GM18517 (cell line): Measurements from ENCODE around the gene PLA1A.
"Not testable (repeated sequence)": the region's sequence is repeated elsewhere in the genome, so short reads cannot be mapped to it uniquely, and the experiment has no call there.

Experiments used
- ATAC-seq: cut with Tn5 transposase; IDR thresholded peaks from one replicate; pipeline ENCODE4 v1.9.1; 2021; ENCODE audit warnings: mild to moderate bottlenecking, moderate library complexity; ENCODE audit not compliant: unreplicated experiment

PLA1A gene

DNA sequence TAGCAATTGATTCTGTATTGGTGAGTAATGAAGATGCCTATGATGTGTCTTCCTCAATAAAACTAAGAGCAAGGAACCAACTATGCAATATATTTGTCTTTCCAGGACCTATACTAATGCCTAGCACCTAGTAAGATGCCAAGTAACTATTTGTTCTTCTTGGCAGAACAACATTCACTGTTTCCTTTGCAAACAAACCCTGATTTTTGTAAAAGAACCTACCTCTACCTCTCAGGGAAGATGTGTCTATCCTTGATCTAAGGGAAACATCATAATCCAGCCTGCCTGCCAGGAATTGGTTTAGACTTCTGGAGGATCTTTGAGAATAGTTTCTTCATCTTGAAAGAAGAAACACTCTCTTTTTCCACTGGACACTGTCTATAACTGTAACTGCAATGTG lies 22.2 kb upstream of the PLA1A start:
- no peak for ATAC-seq

GRCh38 chr3:119579366-119580066 lies 18.2 kb upstream of the PLA1A start, which contains the start of gene ADPRH:
TSS of gene ADPRH (plus strand) at chr3:119579492. CDS start at chr3:119582170, 2,678 bp downstream.
- ATAC-seq: peak; percentile 50

- ATAC-seq: peak; percentile 65
Observed at GRCh38 chr3:119580067-119580760, 17.5 kb upstream of the PLA1A start.

- ATAC-seq: no peak
Observed at GRCh38 chr3:119582178-119582577, 15.5 kb upstream of the PLA1A start.

DNA sequence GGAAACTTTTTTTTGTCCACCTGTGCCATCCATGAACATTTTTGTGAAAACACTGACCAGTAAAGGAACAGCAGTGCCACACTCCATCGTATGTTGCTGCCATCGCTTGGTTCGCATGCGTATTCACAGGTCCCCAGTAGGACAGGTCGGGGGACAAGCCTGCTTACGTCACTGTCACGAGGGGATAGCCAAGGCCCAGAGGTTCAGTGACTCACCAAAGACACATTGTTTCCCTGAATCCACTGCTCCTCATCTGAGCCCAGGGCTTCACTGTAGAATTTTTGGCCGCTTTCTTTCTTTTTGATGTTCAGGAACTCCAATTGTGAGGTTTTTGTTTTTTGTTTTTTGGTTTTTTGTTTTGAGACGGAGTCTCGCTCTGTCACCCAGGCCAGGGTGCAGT lies 12.5 kb upstream of the PLA1A start:
- ATAC-seq: no peak

GRCh38 chr3:119585856-119586570 lies 11.7 kb upstream of the PLA1A start:
- no peak for ATAC-seq

- ATAC-seq: no peak
Observed at GRCh38 chr3:119586733-119587172, 10.9 kb upstream of the PLA1A start.

DNA sequence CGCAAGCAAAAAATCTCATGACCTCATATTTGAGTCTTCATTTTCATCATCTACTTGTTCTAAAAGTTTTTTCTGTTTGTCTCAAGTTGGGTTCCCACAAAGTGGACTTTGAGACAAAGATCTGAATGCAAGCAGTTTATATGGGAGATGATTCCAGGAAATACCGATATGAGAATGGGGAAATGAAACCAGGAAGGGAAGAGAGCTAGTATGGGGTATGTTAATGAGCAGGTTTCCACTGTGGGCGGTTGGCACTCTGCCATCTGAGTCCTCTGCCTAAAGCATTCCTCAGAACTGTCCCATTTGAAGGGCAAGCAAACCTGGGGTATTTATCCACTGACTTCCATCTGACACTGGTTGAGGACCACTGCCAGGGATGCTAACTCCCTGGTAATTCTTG lies 9.6 kb upstream of the PLA1A start:
- ATAC-seq: no peak

- no peak for ATAC-seq
Observed at GRCh38 chr3:119589102-119589773, 8.4 kb upstream of the PLA1A start.

DNA sequence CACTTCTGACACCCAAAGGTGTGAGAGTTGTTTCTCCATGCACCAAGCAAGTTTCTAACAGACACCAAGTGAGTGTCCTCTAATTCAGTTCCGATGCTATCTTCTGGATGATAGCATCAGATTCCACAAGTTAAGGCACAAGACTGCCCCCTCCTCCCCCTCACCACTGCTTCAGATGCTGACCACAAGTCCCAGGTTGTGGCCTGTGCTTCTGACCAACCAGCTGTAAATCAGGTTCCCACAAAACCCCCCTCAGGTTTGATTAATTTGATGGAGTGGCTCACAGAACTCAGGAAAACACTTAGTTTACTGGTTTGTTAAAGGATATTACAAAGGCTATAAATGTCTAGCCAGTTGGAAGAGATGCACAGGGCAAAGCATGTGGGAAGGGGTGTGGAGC lies 7.0 kb upstream of the PLA1A start:
- ATAC-seq: no peak

DNA sequence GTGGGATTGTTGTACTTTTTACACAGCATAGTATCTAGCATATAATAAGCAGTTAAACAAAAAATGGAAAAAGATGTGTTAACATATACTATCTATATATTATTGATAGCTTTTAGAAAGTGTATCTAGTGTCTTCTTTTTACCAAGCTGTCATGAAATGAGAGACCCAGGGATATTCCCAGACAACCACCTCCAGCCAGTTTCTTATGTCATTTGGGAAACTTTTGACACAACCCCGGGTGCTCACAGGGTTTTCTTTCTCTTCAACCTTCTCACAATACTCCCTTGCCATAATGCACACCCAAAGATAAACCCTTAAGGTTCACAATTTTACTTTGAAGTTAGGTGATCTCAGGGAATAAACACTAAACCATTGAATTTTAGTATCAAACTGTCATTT lies 4.8 kb upstream of the PLA1A start:
- ATAC-seq: no peak

- ATAC-seq: no peak
Observed at GRCh38 chr3:119594066-119594465, 3.6 kb upstream of the PLA1A start.

DNA sequence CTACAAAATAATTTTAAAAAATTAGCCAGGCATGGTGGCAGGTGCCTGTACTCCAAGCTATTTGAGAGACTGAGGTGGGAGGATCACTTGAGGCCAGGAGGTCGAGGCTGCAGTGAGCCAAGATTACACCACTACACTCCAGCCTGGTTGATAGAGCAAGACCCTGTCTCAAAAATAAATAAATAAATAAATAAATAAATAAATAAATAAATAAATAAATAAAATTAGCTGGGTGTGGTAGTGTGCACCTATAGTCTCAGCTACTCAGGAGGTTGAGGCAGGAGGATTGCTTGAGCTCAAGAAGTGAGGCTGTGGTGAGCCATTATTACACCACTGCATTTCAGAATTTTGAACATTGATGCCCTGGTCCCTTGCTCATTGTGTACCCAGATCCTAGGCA lies 2.8 kb upstream of the PLA1A start:
- ATAC-seq: not testable (repeated sequence)

DNA sequence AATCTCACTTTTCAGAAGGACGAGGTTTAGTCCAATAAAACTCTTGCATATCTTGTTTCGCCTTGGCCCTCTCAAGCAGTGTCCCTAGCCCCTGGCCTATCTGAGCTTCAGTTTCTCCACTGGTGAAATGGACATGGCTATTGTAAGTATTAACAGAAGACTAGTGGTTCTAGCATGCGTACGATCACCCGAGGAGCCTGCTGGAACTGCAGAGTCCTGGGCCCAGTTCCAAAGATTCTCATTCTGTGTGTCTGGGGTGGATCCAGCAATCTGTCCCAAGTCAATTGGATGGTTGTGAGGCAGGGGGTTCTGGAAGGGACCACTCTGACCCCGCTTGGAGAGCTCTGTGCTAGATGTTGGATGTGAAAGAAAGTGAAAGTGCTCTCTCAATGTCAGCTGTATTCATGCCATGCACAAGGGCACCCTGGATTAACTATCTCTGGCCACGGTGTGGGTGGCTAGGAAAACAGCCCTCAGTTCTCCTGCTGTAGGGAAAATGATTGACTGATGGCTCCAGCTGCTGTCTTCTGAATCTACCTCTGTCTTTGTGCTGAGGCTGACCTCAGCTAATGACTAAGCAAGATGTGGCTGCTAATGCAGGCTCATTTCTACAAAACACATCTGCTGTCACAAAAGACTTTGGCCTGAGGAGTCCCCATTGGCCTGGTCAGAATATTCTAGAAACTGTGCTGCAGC lies 1.9 kb upstream of the PLA1A start:
- ATAC-seq: no peak

GRCh38 chr3:119596398-119596797 lies 1.3 kb upstream of the PLA1A start:
- no peak for ATAC-seq

DNA sequence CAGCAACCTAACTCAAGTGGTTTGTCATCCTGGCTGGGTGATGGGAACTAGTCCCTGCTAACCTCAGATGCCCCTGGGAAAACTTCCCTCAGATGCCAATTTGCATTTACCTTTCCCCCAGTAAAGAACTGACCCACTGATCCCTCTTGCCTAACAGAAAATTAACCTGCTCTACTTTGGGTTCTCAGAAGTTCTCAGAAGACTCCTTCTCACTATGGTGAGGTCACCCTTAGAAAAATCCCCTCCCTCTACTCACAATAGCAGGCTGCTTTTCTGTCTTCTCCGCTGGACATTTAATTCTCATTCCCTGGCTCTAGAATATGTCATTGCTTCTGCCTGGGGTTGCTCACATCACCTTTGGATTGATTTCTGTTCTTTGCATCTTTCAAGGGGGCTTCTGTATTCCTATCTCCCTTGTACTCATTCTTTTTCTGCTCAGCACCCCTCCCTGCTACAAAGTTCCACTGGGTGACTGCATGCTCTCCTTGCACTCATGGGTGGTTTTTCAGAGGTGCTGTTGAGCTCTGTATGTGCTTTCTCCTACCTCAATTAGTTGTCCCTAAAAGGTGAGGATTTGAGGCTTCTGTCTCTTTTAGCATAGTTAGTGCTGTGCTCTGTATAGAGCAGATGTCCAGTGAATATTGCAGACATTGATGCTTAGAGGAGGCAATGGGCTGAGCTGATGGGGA lies 869 bp downstream of the PLA1A start:
- ATAC-seq: peak; percentile 41

DNA sequence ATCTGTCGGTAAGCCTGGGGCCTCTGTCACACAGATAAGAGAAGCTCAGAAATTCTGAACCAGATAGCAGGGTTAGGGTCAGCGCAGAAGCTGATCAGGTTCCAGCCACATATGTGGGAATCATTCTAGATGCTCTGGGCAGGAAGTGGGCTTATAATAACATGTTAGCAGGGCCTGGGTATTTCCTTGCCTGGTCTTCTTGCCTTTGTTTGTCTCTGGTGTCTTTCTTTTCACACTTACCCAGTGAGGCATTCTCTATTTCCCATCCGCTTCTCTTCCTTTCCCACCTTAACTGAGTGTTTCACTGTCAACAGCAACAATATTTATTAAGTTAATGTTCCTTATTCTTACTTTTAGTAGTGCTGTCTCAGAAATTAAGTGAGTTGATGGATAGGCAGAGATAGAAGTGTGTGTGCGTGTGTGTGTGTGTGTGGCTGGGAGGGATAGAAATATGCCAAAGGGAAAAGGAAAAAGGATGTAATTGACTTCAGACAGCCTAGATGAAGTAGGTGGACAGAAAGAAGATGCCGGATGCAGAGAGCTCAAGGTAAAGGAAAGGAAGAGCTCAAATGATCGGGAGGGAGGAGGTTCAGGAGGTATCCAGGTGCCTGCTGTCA lies 2.0 kb downstream of the PLA1A start:
- no peak for ATAC-seq

- peak; percentile 50 for ATAC-seq
Observed at GRCh38 chr3:119600732-119601131, 3.0 kb downstream of the PLA1A start.

GRCh38 chr3:119601154-119601553 lies 3.5 kb downstream of the PLA1A start:
- peak; percentile 24 for ATAC-seq

DNA sequence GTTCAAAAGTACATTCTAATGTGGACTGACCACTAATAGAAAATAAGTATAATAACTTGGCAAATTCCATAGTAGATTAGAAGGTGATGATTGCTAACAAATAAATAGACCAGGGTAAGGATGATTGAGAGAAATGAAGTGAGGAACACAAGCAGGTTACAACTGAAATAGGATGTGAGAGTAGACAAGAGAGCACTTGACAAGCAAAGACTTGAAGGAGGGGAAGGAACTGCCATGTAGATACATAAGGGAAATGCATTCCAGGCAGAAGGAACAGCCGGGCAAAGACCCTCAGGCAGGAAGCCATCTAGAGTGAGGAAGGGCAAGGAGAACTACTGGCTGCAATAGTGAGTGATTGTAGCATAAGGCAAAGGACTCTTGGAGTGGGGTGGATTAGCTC lies 5.0 kb downstream of the PLA1A start:
- ATAC-seq: no peak
